NCI-H526 (cell line): ENCODE data around the gene NCOA1.
"Not testable (repeated sequence)": the region's sequence is repeated elsewhere in the genome, so short reads cannot be mapped to it uniquely, and the experiment has no call there.

Experiments
- DNase-seq, 2 experiments: peaks; one replicate each; lab custom pipeline; 2025; lab: John Stamatoyannopoulos, UW

The NCOA1 gene

GRCh38 chr2:24577481-24577880 is 86.4 kb downstream of the NCOA1 start:
- DNase-seq, result peak; percentile 31 to 66

GRCh38 chr2:24579053-24579803 is 88.2 kb downstream of the NCOA1 start:
- DNase-seq, result no peak

- no peak for DNase-seq
Observed at GRCh38 chr2:24580561-24580960, 89.5 kb downstream of the NCOA1 start.

GRCh38 chr2:24581971-24582370 is 90.9 kb downstream of the NCOA1 start:
- not testable (repeated sequence) for DNase-seq

GRCh38 chr2:24586955-24587354 is 95.9 kb downstream of the NCOA1 start:
- DNase-seq, result no peak

- no peak for DNase-seq
Observed at GRCh38 chr2:24588294-24588693, 97.2 kb downstream of the NCOA1 start.

- DNase-seq, result no peak
Observed at GRCh38 chr2:24592441-24593100, 101.5 kb downstream of the NCOA1 start.

- DNase-seq, result no peak
Observed at GRCh38 chr2:24594283-24594682, 103.2 kb downstream of the NCOA1 start.

GRCh38 chr2:24597181-24597870 is 106.3 kb downstream of the NCOA1 start:
- DNase-seq, result peak; percentile 41 to 61

- DNase-seq, result not testable (repeated sequence)
Observed at GRCh38 chr2:24600140-24600539, 109.1 kb downstream of the NCOA1 start.

- no peak for DNase-seq
Observed at GRCh38 chr2:24611631-24612030, 120.6 kb downstream of the NCOA1 start.

- peak in 1 of 2 experiments; percentile 25 for DNase-seq
Observed at GRCh38 chr2:24613154-24613814, 122.2 kb downstream of the NCOA1 start.

GRCh38 chr2:24616616-24617015 is 125.6 kb downstream of the NCOA1 start:
- no peak for DNase-seq

- DNase-seq, result no peak
Observed at GRCh38 chr2:24617424-24617823, 126.4 kb downstream of the NCOA1 start.

GRCh38 chr2:24618144-24618543 is 127.1 kb downstream of the NCOA1 start:
- no peak for DNase-seq

GRCh38 chr2:24618680-24619079 is 127.6 kb downstream of the NCOA1 start:
- no peak for DNase-seq

- DNase-seq, result no peak
Observed at GRCh38 chr2:24620936-24621335, 129.9 kb downstream of the NCOA1 start.

GRCh38 chr2:24621779-24622538 is 130.9 kb downstream of the NCOA1 start:
- no peak for DNase-seq

- DNase-seq, result no peak
Observed at GRCh38 chr2:24623535-24623934, 132.5 kb downstream of the NCOA1 start.

GRCh38 chr2:24625728-24626127 is 134.7 kb downstream of the NCOA1 start:
- DNase-seq, result no peak

GRCh38 chr2:24626131-24626530 is 135.1 kb downstream of the NCOA1 start:
- no peak for DNase-seq

- no peak for DNase-seq
Observed at GRCh38 chr2:24628746-24629145, 137.7 kb downstream of the NCOA1 start.
